A549 treated with GW870086 at 1 μM for 4 hours (cell line): ENCODE results near the gene NPAT. TPM values are rescaled to one million over a fixed set of nuclear protein-coding genes. Genes with fewer than 3 reads are reported as not detected.

Experiments
- total RNA-seq: library from RNA; stranded (reverse); fragments of 200-300 nt; extraction: Qiagen RNA extraction; gene quantifications from 5 replicates; pipeline ENCODE4 v1.2.3, GENCODE V29; 2022; ENCODE audit warnings: low read depth

The NPAT gene
- 3.3 to 6.1 TPM (median 4.4 TPM) in 5 replicates for total RNA-seq

GRCh38 chr11:108222574-108223347, at the start of gene NPAT, which contains the start of gene ATM:
NPAT (minus strand) TSS chr11:108222638; CDS start chr11:108222536, 102 bp downstream.
ATM (plus strand) TSS chr11:108223067; CDS start chr11:108227625, 4,558 bp downstream.

DNA sequence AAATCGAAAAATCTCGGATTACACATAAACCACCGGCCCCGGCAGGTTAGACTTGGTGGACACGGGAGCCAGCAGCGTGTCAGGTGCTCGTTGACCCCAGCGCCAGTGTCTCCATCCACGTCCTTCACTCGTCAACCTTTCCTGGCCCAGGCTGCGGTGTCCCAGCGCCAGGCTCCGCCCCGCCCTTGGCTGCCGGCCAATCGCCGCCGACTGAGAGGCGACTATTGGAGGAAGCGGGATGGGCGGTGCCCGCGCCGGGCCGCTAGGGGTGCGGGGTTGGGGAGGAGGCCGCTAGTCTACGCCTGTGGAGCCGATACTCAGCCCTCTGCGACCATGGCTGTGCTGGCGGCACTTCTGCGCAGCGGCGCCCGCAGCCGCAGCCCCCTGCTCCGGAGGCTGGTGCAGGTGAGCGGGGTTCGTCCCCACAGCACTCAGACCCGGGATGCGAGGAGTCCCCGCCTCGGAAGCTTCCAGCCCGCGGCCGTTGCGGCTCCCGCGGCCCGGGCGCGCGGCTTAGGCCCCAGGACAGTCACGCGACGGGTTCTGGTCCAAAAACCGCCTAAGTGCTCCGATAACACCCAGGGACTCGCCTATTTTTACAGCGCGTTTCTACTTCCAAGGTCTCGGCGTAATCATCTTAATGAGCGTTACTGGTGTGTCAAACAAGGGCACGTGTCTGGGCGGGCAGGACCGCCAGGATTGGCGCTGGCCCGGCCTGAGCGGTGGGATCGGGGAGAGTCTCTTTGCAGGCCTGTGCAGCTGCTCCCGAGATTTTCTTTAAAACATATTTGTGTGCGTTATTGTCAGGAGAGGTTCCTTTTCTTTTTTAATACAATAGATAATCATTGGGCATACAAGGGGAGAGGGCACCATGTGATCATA, 100.9 kb downstream of the NPAT start, which contains the start of gene ACAT1:
Gene ACAT1, plus strand, starts transcription at position 294 of the 882 bp plus-strand sequence. Its CDS starts 40 bp downstream, at position 334.

Other genes starting within 250 kb of the NPAT start
- gene CUL5, start 213.7 kb downstream of the NPAT start, total RNA-seq, result 5.2 to 12.5 TPM (median 8.7 TPM) in 5 replicates
- 62.6 to 86.0 TPM (median 66.1 TPM) in 5 replicates for gene ACAT1, start 101.1 kb downstream of the NPAT start, total RNA-seq
- 6.8 to 10.5 TPM (median 8.5 TPM) in 5 replicates for gene ATM, start 429 bp upstream of the NPAT start, total RNA-seq
- 0.12 to 0.49 TPM (median 0.14 TPM) in 3 of 5 replicates, not detected in the others for gene C11orf65, start 244.9 kb upstream of the NPAT start, total RNA-seq